Hepatic stellate cell (primary cell): ENCODE measurements around the gene ITGB5.

Experiments
- DNase-seq: peaks from one replicate; pipeline ENCODE4 v3.0.0; 2011; ENCODE audit warnings: low spot score

The ITGB5 gene

GRCh38 chr3:124887177-124887931 is at the start of gene ITGB5:
ITGB5 (minus strand) TSS chr3:124887365; CDS start chr3:124887000, 365 bp downstream.
- peak; percentile 73 for DNase-seq

GRCh38 chr3:124935794-124936542 is 48.8 kb upstream of the ITGB5 start:
- DNase-seq = no peak

- no peak for DNase-seq
Observed at GRCh38 chr3:124935264-124935663, 48.1 kb upstream of the ITGB5 start.

- no peak for DNase-seq
Observed at GRCh38 chr3:124934577-124934976, 47.4 kb upstream of the ITGB5 start, which contains the start of gene MUC13. MUC13 (minus strand) TSS chr3:124934751; CDS start chr3:124934712, 39 bp downstream.

- DNase-seq = no peak
Observed at GRCh38 chr3:124928333-124929202, 41.4 kb upstream of the ITGB5 start.

- DNase-seq = no peak
Observed at GRCh38 chr3:124927574-124928045, 40.4 kb upstream of the ITGB5 start.

GRCh38 chr3:124926426-124927101 is 39.4 kb upstream of the ITGB5 start:
- DNase-seq = no peak

- no peak for DNase-seq
Observed at GRCh38 chr3:124924741-124925140, 37.6 kb upstream of the ITGB5 start.

- DNase-seq = no peak
Observed at GRCh38 chr3:124923833-124924232, 36.7 kb upstream of the ITGB5 start.

GRCh38 chr3:124920718-124921117 is 33.6 kb upstream of the ITGB5 start:
- no peak for DNase-seq

GRCh38 chr3:124919756-124920155 is 32.6 kb upstream of the ITGB5 start:
- peak; percentile 68 for DNase-seq

- DNase-seq = no peak
Observed at GRCh38 chr3:124918524-124918923, 31.4 kb upstream of the ITGB5 start.

- no peak for DNase-seq
Observed at GRCh38 chr3:124916837-124917409, 29.8 kb upstream of the ITGB5 start.

GRCh38 chr3:124915254-124915653 is 28.1 kb upstream of the ITGB5 start:
- no peak for DNase-seq

- no peak for DNase-seq
Observed at GRCh38 chr3:124907957-124908356, 20.8 kb upstream of the ITGB5 start.

- no peak for DNase-seq
Observed at GRCh38 chr3:124904835-124905492, 17.8 kb upstream of the ITGB5 start.

GRCh38 chr3:124903896-124904834 is 17.0 kb upstream of the ITGB5 start:
- DNase-seq = no peak

GRCh38 chr3:124896824-124897526 is 9.8 kb upstream of the ITGB5 start:
- no peak for DNase-seq

GRCh38 chr3:124895756-124896155 is 8.6 kb upstream of the ITGB5 start:
- no peak for DNase-seq
